K562 (cell line): ENCODE results near the gene MED16. TPM values are rescaled to one million over a fixed set of nuclear protein-coding genes. Genes with fewer than 3 reads are reported as not detected.

Experiments
- ATF3 ChIP-seq, 2 experiments: fragments of 450-650 bp in 1 of 2; sonication (generic) in 1 of 2; formaldehyde crosslinking in 1 of 2; IDR thresholded peaks in 1 of 2; conservative IDR thresholded peaks in 1 of 2; 2 replicates each; pipeline versions ENCODE4 v1.6.1 to v1.8.1; 2016 to 2023; ENCODE audit warnings: mild to moderate bottlenecking in 2 of 2, moderate library complexity in 2 of 2, inconsistent platforms in 1 of 2, missing genetic modification reagents in 1 of 2
- CAMTA2 ChIP-seq: fragments of 250-450 bp; sonication (Bioruptor Pico); conservative IDR thresholded peaks from 2 replicates; pipeline ENCODE4 v1.5.1; 2022
- FIP1L1 ChIP-seq: fragments of 200-400 bp; formaldehyde crosslinking; IDR thresholded peaks from 2 replicates; pipeline ENCODE4 v1.6.1; 2018; ENCODE audit warnings: mild to moderate bottlenecking, low read depth, low read length; ENCODE audit not compliant: poor library complexity, severe bottlenecking
- JUNB ChIP-seq: fragments of 450-650 bp; formaldehyde crosslinking; conservative IDR thresholded peaks from 2 replicates; pipeline ENCODE4 v1.4.0; 2020; ENCODE audit warnings: mild to moderate bottlenecking
- KDM4B ChIP-seq, 2 experiments: fragments of 450-650 bp in 1 of 2; sonication (generic) in 1 of 2; IDR thresholded peaks; 2 replicates each; pipeline ENCODE4 v1.6.1; 2016 to 2017; ENCODE audit warnings: borderline replicate concordance in 2 of 2, antibody characterized with exemption in 1 of 2, low read depth in 1 of 2, mild to moderate bottlenecking in 1 of 2
- NCOA2 ChIP-seq, 2 experiments: fragments of 450-650 bp; IDR thresholded peaks; 2 replicates each; pipeline ENCODE4 v1.6.1; 2018; ENCODE audit warnings: mild to moderate bottlenecking in 2 of 2, moderate library complexity in 1 of 2; ENCODE audit not compliant: partially characterized antibody in 2 of 2
- POLR2H ChIP-seq: IDR thresholded peaks from 2 replicates; pipeline ENCODE4 v1.6.1; 2016; ENCODE audit warnings: missing genetic modification characterization, low read depth, mild to moderate bottlenecking, control low read depth, missing compliant biosample characterization, moderate library complexity
- RFX7 ChIP-seq: fragments of 250-450 bp; sonication (Bioruptor Pico); IDR thresholded peaks from 2 replicates; pipeline ENCODE4 v1.5.1; 2021; ENCODE audit warnings: mild to moderate bottlenecking
- STAG1 ChIP-seq: sonication (generic); formaldehyde crosslinking; IDR thresholded peaks from 2 replicates; pipeline ENCODE4 v1.5.0; 2020; ENCODE audit warnings: missing genetic modification reagents, borderline replicate concordance
- polyA plus RNA-seq, 8 experiments: library from polyadenylated mRNA; depleted of rRNA in 4 of 8; stranded (reverse) in 5 of 8; unstranded in 3 of 8; fragments of >200 nt; fragmentation: Nextera tagmentation in 2 of 8; fragmentation: Illumina TruSeq in 1 of 8; extraction: Ambion mirVana in 2 of 8; extraction: Trizol in 1 of 8; gene quantifications; 2 replicates each; pipeline versions ENCODE4 v1.2.1 to v1.2.3, GENCODE V29; 2011 to 2014; ENCODE audit warnings: inconsistent platforms in 1 of 8, missing spikeins in 1 of 8
- total RNA-seq, 7 experiments: library from RNA; depleted of rRNA in 6 of 7; stranded (reverse); fragments of >200 nt in 6 of 7; fragmentation: Illumina TruSeq in 2 of 7; extraction: Trizol in 2 of 7; gene quantifications; 2 replicates each; pipeline versions ENCODE4 v1.2.1 to v1.2.3, GENCODE V29; 2011 to 2021; ENCODE audit warnings: low replicate concordance in 1 of 7
- TF ChIP-seq, protein P1 (sequence below): fragments of 450-650 bp; IDR thresholded peaks from 2 replicates; pipeline ENCODE4 v1.6.1; 2018; ENCODE audit not compliant: partially characterized antibody
- TF ChIP-seq, protein P2 (sequence below): fragments of 450-650 bp; IDR thresholded peaks from 2 replicates; pipeline ENCODE4 v1.6.1; 2016; ENCODE audit warnings: mild to moderate bottlenecking, moderate library complexity

MED16 gene
- total and polyA plus RNA-seq, 9 of the 15 experiments (the other 6 are each of a cell fraction or from before 2014, with no cell fraction given), result 0.89 to 59.9 (median 8.6) TPM

DNA sequence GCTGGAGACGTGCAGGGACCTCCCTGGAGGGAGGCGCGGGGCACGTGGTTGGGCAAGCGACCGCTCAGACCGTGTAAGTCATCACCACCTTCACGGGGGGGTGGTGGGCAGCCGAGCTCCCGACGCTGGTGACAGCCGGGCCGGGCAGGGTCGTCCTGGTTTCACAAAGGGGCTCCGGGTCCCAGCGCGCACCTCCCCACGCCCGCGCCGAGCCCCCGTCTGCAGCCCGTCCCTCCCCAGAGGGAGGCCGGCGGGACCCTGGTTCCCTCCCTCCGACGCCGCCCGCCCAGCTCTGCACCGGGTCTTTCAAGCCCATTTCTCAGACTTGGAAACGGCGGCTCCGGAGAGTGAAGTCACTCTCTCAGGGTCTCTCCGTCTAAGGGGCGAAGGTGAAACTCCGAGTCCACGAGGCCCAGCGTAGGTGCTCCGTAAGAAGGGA lies 32.1 kb upstream of the MED16 start (continued):
- 0 out of 4 replicates have a peak, but pooled peaks of 1 of the 2 experiments have one; percentile 10 for TF ChIP-seq KDM4B (IDR thresholded peaks at IDR 0.05; ENCODE audit: borderline replicate concordance in 2 of 2, low read depth in 1 of 2)
- no peak for TF ChIP-seq RFX7
- TF ChIP-seq, protein P1, sequence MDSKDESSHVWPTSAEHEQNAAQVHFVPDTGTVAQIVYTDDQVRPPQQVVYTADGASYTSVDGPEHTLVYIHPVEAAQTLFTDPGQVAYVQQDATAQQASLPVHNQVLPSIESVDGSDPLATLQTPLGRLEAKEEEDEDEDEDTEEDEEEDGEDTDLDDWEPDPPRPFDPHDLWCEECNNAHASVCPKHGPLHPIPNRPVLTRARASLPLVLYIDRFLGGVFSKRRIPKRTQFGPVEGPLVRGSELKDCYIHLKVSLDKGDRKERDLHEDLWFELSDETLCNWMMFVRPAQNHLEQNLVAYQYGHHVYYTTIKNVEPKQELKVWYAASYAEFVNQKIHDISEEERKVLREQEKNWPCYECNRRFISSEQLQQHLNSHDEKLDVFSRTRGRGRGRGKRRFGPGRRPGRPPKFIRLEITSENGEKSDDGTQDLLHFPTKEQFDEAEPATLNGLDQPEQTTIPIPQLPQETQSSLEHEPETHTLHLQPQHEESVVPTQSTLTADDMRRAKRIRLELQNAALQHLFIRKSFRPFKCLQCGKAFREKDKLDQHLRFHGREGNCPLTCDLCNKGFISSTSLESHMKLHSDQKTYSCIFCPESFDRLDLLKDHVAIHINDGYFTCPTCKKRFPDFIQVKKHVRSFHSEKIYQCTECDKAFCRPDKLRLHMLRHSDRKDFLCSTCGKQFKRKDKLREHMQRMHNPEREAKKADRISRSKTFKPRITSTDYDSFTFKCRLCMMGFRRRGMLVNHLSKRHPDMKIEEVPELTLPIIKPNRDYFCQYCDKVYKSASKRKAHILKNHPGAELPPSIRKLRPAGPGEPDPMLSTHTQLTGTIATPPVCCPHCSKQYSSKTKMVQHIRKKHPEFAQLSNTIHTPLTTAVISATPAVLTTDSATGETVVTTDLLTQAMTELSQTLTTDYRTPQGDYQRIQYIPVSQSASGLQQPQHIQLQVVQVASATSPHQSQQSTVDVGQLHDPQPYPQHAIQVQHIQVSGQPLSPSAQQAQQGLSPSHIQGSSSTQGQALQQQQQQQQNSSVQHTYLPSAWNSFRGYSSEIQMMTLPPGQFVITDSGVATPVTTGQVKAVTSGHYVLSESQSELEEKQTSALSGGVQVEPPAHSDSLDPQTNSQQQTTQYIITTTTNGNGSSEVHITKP, result peak; percentile 77
- no peak for TF ChIP-seq NCOA2 (IDR thresholded peaks at IDR 0.05; ENCODE audit: partially characterized antibody in 2 of 2)
- 0 out of 2 replicates have a peak, but pooled peaks have one; percentile 44 for TF ChIP-seq JUNB (CRISPR knock-in tag)
- TF ChIP-seq STAG1, result no peak
- 0 out of 2 replicates have a peak, but pooled peaks have one; percentile 47 for TF ChIP-seq CAMTA2
- TF ChIP-seq, protein P2, sequence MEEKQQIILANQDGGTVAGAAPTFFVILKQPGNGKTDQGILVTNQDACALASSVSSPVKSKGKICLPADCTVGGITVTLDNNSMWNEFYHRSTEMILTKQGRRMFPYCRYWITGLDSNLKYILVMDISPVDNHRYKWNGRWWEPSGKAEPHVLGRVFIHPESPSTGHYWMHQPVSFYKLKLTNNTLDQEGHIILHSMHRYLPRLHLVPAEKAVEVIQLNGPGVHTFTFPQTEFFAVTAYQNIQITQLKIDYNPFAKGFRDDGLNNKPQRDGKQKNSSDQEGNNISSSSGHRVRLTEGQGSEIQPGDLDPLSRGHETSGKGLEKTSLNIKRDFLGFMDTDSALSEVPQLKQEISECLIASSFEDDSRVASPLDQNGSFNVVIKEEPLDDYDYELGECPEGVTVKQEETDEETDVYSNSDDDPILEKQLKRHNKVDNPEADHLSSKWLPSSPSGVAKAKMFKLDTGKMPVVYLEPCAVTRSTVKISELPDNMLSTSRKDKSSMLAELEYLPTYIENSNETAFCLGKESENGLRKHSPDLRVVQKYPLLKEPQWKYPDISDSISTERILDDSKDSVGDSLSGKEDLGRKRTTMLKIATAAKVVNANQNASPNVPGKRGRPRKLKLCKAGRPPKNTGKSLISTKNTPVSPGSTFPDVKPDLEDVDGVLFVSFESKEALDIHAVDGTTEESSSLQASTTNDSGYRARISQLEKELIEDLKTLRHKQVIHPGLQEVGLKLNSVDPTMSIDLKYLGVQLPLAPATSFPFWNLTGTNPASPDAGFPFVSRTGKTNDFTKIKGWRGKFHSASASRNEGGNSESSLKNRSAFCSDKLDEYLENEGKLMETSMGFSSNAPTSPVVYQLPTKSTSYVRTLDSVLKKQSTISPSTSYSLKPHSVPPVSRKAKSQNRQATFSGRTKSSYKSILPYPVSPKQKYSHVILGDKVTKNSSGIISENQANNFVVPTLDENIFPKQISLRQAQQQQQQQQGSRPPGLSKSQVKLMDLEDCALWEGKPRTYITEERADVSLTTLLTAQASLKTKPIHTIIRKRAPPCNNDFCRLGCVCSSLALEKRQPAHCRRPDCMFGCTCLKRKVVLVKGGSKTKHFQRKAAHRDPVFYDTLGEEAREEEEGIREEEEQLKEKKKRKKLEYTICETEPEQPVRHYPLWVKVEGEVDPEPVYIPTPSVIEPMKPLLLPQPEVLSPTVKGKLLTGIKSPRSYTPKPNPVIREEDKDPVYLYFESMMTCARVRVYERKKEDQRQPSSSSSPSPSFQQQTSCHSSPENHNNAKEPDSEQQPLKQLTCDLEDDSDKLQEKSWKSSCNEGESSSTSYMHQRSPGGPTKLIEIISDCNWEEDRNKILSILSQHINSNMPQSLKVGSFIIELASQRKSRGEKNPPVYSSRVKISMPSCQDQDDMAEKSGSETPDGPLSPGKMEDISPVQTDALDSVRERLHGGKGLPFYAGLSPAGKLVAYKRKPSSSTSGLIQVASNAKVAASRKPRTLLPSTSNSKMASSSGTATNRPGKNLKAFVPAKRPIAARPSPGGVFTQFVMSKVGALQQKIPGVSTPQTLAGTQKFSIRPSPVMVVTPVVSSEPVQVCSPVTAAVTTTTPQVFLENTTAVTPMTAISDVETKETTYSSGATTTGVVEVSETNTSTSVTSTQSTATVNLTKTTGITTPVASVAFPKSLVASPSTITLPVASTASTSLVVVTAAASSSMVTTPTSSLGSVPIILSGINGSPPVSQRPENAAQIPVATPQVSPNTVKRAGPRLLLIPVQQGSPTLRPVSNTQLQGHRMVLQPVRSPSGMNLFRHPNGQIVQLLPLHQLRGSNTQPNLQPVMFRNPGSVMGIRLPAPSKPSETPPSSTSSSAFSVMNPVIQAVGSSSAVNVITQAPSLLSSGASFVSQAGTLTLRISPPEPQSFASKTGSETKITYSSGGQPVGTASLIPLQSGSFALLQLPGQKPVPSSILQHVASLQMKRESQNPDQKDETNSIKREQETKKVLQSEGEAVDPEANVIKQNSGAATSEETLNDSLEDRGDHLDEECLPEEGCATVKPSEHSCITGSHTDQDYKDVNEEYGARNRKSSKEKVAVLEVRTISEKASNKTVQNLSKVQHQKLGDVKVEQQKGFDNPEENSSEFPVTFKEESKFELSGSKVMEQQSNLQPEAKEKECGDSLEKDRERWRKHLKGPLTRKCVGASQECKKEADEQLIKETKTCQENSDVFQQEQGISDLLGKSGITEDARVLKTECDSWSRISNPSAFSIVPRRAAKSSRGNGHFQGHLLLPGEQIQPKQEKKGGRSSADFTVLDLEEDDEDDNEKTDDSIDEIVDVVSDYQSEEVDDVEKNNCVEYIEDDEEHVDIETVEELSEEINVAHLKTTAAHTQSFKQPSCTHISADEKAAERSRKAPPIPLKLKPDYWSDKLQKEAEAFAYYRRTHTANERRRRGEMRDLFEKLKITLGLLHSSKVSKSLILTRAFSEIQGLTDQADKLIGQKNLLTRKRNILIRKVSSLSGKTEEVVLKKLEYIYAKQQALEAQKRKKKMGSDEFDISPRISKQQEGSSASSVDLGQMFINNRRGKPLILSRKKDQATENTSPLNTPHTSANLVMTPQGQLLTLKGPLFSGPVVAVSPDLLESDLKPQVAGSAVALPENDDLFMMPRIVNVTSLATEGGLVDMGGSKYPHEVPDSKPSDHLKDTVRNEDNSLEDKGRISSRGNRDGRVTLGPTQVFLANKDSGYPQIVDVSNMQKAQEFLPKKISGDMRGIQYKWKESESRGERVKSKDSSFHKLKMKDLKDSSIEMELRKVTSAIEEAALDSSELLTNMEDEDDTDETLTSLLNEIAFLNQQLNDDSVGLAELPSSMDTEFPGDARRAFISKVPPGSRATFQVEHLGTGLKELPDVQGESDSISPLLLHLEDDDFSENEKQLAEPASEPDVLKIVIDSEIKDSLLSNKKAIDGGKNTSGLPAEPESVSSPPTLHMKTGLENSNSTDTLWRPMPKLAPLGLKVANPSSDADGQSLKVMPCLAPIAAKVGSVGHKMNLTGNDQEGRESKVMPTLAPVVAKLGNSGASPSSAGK, result peak; percentile 94
- TF ChIP-seq POLR2H (tag), result no peak
- no peak for TF ChIP-seq FIP1L1
- peak; percentile 83 for TF ChIP-seq ATF3 (IDR thresholded peaks at IDR 0.05)
- TF ChIP-seq ATF3 (CRISPR knock-in tag; conservative IDR thresholded peaks at IDR 0.05), result no peak
